Activated CD4-positive, alpha-beta T cell treated with anti-CD3 and anti-CD28 coated beads for 36 hours (primary cell): ENCODE results near the gene JARID2. TPM values are rescaled to one million over a fixed set of nuclear protein-coding genes. Genes with fewer than 3 reads are reported as not detected.

Source experiments
- ATAC-seq: fragments of 200-7000 bp; cut with Tn5 transposase; one replicate; pipeline ENCODE4 v1.10.0; 2021; ENCODE audit warnings: mild to moderate bottlenecking, moderate library complexity
- CTCF ChIA-PET: fragments of 350-600 bp; sonication (Branson Sonifier 250); formaldehyde crosslinking; loops from one replicate; lab custom pipeline; 2021; ENCODE audit warnings: antibody characterized with exemption; lab: Charles Lee
- POLR2A ChIA-PET: fragments of 350-600 bp; sonication (Branson Sonifier 250); formaldehyde crosslinking; loops from one replicate; lab custom pipeline; 2021; ENCODE audit warnings: antibody characterized with exemption, inconsistent platforms; lab: Charles Lee
- DNase-seq: peaks from one replicate; pipeline ENCODE4 v3.0.0-alpha.2; 2020
- H3K27ac Mint-ChIP-seq: one replicate; pipeline ENCODE4 v1.8.0; 2021; ENCODE audit warnings: mixed read lengths
- H3K27me3 Mint-ChIP-seq: one replicate; pipeline ENCODE4 v1.8.0; 2021; ENCODE audit warnings: mixed read lengths
- H3K36me3 Mint-ChIP-seq: one replicate; pipeline ENCODE4 v1.8.0; 2021; ENCODE audit warnings: low read depth, mixed read lengths
- H3K4me1 Mint-ChIP-seq: one replicate; pipeline ENCODE4 v1.8.0; 2021; ENCODE audit warnings: mixed read lengths
- H3K4me3 Mint-ChIP-seq: one replicate; pipeline ENCODE4 v1.8.0; 2021; ENCODE audit warnings: mild to moderate bottlenecking, moderate library complexity, mixed read lengths
- H3K9me3 Mint-ChIP-seq: one replicate; pipeline ENCODE4 v1.8.0; 2021; ENCODE audit warnings: low read depth, mixed read lengths
- intact Hi-C, 2 experiments: fragments of 100-400 bp; cut with DNase I in 1 of 2; cut with micrococcal nuclease in 1 of 2; formaldehyde crosslinking; loops; one replicate each; pipeline versions ENCODE4 v1.14.2 to v1.15.1; 2022 to 2024; cut with DNase I, micrococcal nuclease
- total RNA-seq, 2 experiments: library from RNA; stranded (reverse); gene quantifications; one replicate each; pipeline ENCODE4 v1.2.3, GENCODE V29; 2021

Gene JARID2
- total RNA-seq, 2 experiments from 2014 or later: 43.0 to 48.6 TPM

- no peaks in the 10 kb centered on the region for H3K9me3 Mint-ChIP-seq
- H3K4me1 Mint-ChIP-seq: peaks cover 82% of the 10 kb centered on the region
- H3K36me3 Mint-ChIP-seq: peaks cover 9% of the 10 kb centered on the region
- H3K27me3 Mint-ChIP-seq: no peaks in the 10 kb centered on the region
- H3K27ac Mint-ChIP-seq: peak overlapping the region; percentile 49
- DNase-seq (no peak), ATAC-seq (no peak)
- intact Hi-C loops: no loop called here
- ChIA-PET POLR2A (interaction anchor here (0.6 kb wide), 1 partner anchor 111 kb away, joined by 4 read pairs; no protein-coding TSS in a partner anchor), CTCF (no interaction called here)
- no peak overlapping the region for H3K4me3 Mint-ChIP-seq
These were observed 90.0 kb downstream of the JARID2 start for GRCh38 chr6:15335916-15336315.

- H3K4me1 Mint-ChIP-seq: peaks cover 84% of the 10 kb centered on the region
- peak overlapping the region; percentile 68 for H3K27ac Mint-ChIP-seq
- ChIA-PET CTCF (interaction anchor here (0.6 to 0.9 kb wide), 2 partner anchors 9 to 467 kb away, joined by 3 read pairs; no protein-coding TSS in a partner anchor), POLR2A (no interaction called here)
- no peak overlapping the region for H3K4me3 Mint-ChIP-seq
- DNase-seq: no peak
- ATAC-seq: no peak
- peaks cover 5% of the 10 kb centered on the region for H3K36me3 Mint-ChIP-seq
- intact Hi-C loops: no loop called here
- no peaks in the 10 kb centered on the region for H3K9me3 Mint-ChIP-seq
- H3K27me3 Mint-ChIP-seq: no peaks in the 10 kb centered on the region
These were observed 91.2 kb downstream of the JARID2 start for GRCh38 chr6:15336900-15337560.

- POLR2A ChIA-PET: no interaction called here
- no peak overlapping the region for H3K4me3 Mint-ChIP-seq
- CTCF ChIA-PET: interaction anchor here (0.6 kb wide), 1 partner anchor 468 kb away, joined by 3 read pairs; no protein-coding TSS in a partner anchor
- H3K27ac Mint-ChIP-seq: peak overlapping the region; percentile 68
- ATAC-seq (no peak), DNase-seq (no peak)
- no peaks in the 10 kb centered on the region for H3K9me3 Mint-ChIP-seq
- H3K27me3 Mint-ChIP-seq: no peaks in the 10 kb centered on the region
- H3K36me3 Mint-ChIP-seq: peaks cover 5% of the 10 kb centered on the region
- intact Hi-C loops: no loop called here
- H3K4me1 Mint-ChIP-seq: peaks cover 85% of the 10 kb centered on the region
These were observed 91.7 kb downstream of the JARID2 start for GRCh38 chr6:15337582-15337981.

- H3K27me3 Mint-ChIP-seq: no peaks in the 10 kb centered on the region
- no peak overlapping the region for H3K4me3 Mint-ChIP-seq
- H3K27ac Mint-ChIP-seq: peak overlapping the region; percentile 15
- DNase-seq (no peak), ATAC-seq (no peak)
- intact Hi-C loops: no loop called here
- peaks cover 87% of the 10 kb centered on the region for H3K4me1 Mint-ChIP-seq
- ChIA-PET CTCF (interaction anchor here (0.6 kb wide), 1 partner anchor 103 kb away, joined by 4 read pairs; no protein-coding TSS in a partner anchor), POLR2A (no interaction called here)
- peaks cover 9% of the 10 kb centered on the region for H3K36me3 Mint-ChIP-seq
- H3K9me3 Mint-ChIP-seq: no peaks in the 10 kb centered on the region
These were observed 92.6 kb downstream of the JARID2 start for GRCh38 chr6:15338476-15338875.

GRCh38 chr6:15339081-15339480 lies 93.2 kb downstream of the JARID2 start:
- H3K4me1 Mint-ChIP-seq: peaks cover 87% of the 10 kb centered on the region
- peaks cover 11% of the 10 kb centered on the region for H3K36me3 Mint-ChIP-seq
- ChIA-PET CTCF (interaction anchor here (2.0 kb wide), 1 partner anchor 10 kb away, joined by 8 read pairs; no protein-coding TSS in a partner anchor), POLR2A (no interaction called here)
- H3K27me3 Mint-ChIP-seq: no peaks in the 10 kb centered on the region
- no peaks in the 10 kb centered on the region for H3K9me3 Mint-ChIP-seq
- no peak for ATAC-seq
- no peak for DNase-seq
- H3K27ac Mint-ChIP-seq: peak overlapping the region; percentile 15
- intact Hi-C loops: no loop called here
- H3K4me3 Mint-ChIP-seq: no peak overlapping the region

- Mint-ChIP-seq H3K27me3 (no peaks in the 10 kb centered on the region), H3K4me3 (peak overlapping the region; percentile 41), H3K36me3 (peaks cover 11% of the 10 kb centered on the region), H3K9me3 (no peaks in the 10 kb centered on the region), H3K27ac (peak overlapping the region; percentile 71), H3K4me1 (peaks cover 90% of the 10 kb centered on the region)
- ATAC-seq (no peak), DNase-seq (no peak)
- intact Hi-C loops: no loop called here
- CTCF ChIA-PET: interaction anchor here (1.2 to 2.0 kb wide), 2 partner anchors 9 to 50 kb away, joined by 5 to 8 read pairs; no protein-coding TSS in a partner anchor
- POLR2A ChIA-PET: no interaction called here
These were observed 94.3 kb downstream of the JARID2 start for GRCh38 chr6:15340105-15340601.

- intact Hi-C loops: no loop called here
- Mint-ChIP-seq H3K4me3 (peak overlapping the region; percentile 41), H3K9me3 (no peaks in the 10 kb centered on the region), H3K27ac (peak overlapping the region; percentile 71), H3K27me3 (no peaks in the 10 kb centered on the region), H3K4me1 (peaks cover 89% of the 10 kb centered on the region), H3K36me3 (peaks cover 11% of the 10 kb centered on the region)
- ChIA-PET POLR2A (no interaction called here), CTCF (interaction anchor here (1.2 to 2.0 kb wide), 2 partner anchors 8 to 50 kb away, joined by 5 to 8 read pairs; no protein-coding TSS in a partner anchor)
- peak; percentile 18 for ATAC-seq
- no peak for DNase-seq
These were observed 94.9 kb downstream of the JARID2 start for GRCh38 chr6:15340775-15341174.

- no peak overlapping the region for H3K4me3 Mint-ChIP-seq
- intact Hi-C loops: no loop called here
- peaks cover 91% of the 10 kb centered on the region for H3K4me1 Mint-ChIP-seq
- no peaks in the 10 kb centered on the region for H3K9me3 Mint-ChIP-seq
- no peak for DNase-seq
- CTCF ChIA-PET: interaction anchor here (1.2 to 2.0 kb wide), 2 partner anchors 8 to 49 kb away, joined by 5 to 8 read pairs; no protein-coding TSS in a partner anchor
- ATAC-seq: peak; percentile 50
- peak overlapping the region; percentile 71 for H3K27ac Mint-ChIP-seq
- peaks cover 11% of the 10 kb centered on the region for H3K36me3 Mint-ChIP-seq
- H3K27me3 Mint-ChIP-seq: no peaks in the 10 kb centered on the region
- POLR2A ChIA-PET: no interaction called here
These were observed 95.6 kb downstream of the JARID2 start for GRCh38 chr6:15341311-15342001.

- Mint-ChIP-seq H3K9me3 (no peaks in the 10 kb centered on the region), H3K4me3 (no peak overlapping the region), H3K27me3 (no peaks in the 10 kb centered on the region), H3K4me1 (peaks cover 92% of the 10 kb centered on the region), H3K36me3 (peaks cover 11% of the 10 kb centered on the region), H3K27ac (peak overlapping the region; percentile 40)
- POLR2A ChIA-PET: no interaction called here
- intact Hi-C loops: no loop called here
- no peak for DNase-seq
- CTCF ChIA-PET: interaction anchor here (0.8 kb wide), 1 partner anchor 99 kb away, joined by 3 read pairs; no protein-coding TSS in a partner anchor
- no peak for ATAC-seq
These were observed 96.2 kb downstream of the JARID2 start for GRCh38 chr6:15342114-15342513.

GRCh38 chr6:15343490-15344191 lies 97.8 kb downstream of the JARID2 start:
- Mint-ChIP-seq H3K4me1 (peaks cover 86% of the 10 kb centered on the region), H3K27ac (peak overlapping the region; percentile 63), H3K9me3 (no peaks in the 10 kb centered on the region), H3K27me3 (no peaks in the 10 kb centered on the region), H3K4me3 (peak overlapping the region; percentile 18), H3K36me3 (peaks cover 11% of the 10 kb centered on the region)
- ChIA-PET CTCF (interaction anchor here (0.7 to 2.4 kb wide), 5 partner anchors 16 to 1424 kb away, joined by 3 to 8 read pairs (median 3); no protein-coding TSS in a partner anchor), POLR2A (no interaction called here)
- intact Hi-C loops: no loop called here
- ATAC-seq (no peak), DNase-seq (no peak)

- intact Hi-C loops: no loop called here
- H3K9me3 Mint-ChIP-seq: no peaks in the 10 kb centered on the region
- no peak for ATAC-seq
- no peaks in the 10 kb centered on the region for H3K27me3 Mint-ChIP-seq
- H3K4me3 Mint-ChIP-seq: peak overlapping the region; percentile 18
- POLR2A ChIA-PET: no interaction called here
- peaks cover 86% of the 10 kb centered on the region for H3K4me1 Mint-ChIP-seq
- peaks cover 13% of the 10 kb centered on the region for H3K36me3 Mint-ChIP-seq
- CTCF ChIA-PET: interaction anchor here (0.7 to 2.4 kb wide), 7 partner anchors 15 to 1425 kb away, joined by 3 to 8 read pairs (median 3); no protein-coding TSS in a partner anchor
- no peak for DNase-seq
- H3K27ac Mint-ChIP-seq: no peak overlapping the region
These were observed 98.3 kb downstream of the JARID2 start for GRCh38 chr6:15344192-15344519.
